GM12873 (cell line): ENCODE measurements around the gene AVPR1A.

Experiments used
- TF ChIP-seq, protein P1 (sequence below): IDR thresholded peaks from 2 replicates; pipeline ENCODE4 v1.5.1; 2012; ENCODE audit warnings: low read depth, mild to moderate bottlenecking, moderate library complexity, low read length, control low read depth; ENCODE audit not compliant: insufficient read depth; ENCODE audit errors: missing control alignments

Gene AVPR1A

DNA sequence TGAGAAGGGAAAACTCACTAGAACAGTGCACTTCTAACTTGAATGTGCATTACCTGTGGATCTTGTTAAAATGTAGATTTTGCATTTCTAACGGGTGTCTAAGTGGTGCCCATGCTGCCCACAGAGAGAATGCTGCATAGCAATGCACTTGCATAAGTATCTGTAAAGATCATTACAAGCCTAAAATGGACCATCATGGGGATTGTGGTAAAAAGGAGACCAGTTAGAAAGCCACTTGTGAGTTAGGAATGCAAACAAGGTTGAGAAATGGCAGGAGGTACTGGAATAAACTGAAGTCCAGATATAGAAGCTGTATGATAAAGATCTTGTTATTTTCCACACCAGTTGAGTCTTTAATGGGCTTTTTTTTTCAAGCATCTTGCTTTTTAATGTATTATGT, 18.8 kb downstream of the AVPR1A start:
- TF ChIP-seq, protein P1, sequence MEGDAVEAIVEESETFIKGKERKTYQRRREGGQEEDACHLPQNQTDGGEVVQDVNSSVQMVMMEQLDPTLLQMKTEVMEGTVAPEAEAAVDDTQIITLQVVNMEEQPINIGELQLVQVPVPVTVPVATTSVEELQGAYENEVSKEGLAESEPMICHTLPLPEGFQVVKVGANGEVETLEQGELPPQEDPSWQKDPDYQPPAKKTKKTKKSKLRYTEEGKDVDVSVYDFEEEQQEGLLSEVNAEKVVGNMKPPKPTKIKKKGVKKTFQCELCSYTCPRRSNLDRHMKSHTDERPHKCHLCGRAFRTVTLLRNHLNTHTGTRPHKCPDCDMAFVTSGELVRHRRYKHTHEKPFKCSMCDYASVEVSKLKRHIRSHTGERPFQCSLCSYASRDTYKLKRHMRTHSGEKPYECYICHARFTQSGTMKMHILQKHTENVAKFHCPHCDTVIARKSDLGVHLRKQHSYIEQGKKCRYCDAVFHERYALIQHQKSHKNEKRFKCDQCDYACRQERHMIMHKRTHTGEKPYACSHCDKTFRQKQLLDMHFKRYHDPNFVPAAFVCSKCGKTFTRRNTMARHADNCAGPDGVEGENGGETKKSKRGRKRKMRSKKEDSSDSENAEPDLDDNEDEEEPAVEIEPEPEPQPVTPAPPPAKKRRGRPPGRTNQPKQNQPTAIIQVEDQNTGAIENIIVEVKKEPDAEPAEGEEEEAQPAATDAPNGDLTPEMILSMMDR: no peak

DNA sequence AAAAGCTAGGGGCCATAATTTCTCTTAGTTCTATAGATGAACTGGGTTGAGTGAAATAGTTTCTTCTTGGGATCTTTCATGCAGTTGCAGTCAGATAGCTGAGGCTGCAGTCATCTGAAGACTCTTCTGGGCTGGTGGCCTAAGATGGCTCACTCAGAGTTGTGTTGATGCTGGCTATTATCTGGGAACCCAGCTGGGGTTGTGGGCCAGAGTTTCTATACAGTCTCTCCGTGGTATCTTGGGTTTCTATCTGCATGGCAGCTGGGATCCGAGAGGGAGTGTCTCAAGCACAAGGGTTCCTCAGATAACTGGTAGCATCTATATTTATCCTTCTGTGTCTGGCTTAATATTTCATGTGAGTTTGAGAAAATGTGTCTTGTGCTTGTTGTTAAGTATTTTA, 21.1 kb downstream of the AVPR1A start:
- TF ChIP-seq, protein P1: no peak

- TF ChIP-seq, protein P1: no peak
Measured at GRCh38 chr12:63124778-63125177, 26.2 kb downstream of the AVPR1A start.

DNA sequence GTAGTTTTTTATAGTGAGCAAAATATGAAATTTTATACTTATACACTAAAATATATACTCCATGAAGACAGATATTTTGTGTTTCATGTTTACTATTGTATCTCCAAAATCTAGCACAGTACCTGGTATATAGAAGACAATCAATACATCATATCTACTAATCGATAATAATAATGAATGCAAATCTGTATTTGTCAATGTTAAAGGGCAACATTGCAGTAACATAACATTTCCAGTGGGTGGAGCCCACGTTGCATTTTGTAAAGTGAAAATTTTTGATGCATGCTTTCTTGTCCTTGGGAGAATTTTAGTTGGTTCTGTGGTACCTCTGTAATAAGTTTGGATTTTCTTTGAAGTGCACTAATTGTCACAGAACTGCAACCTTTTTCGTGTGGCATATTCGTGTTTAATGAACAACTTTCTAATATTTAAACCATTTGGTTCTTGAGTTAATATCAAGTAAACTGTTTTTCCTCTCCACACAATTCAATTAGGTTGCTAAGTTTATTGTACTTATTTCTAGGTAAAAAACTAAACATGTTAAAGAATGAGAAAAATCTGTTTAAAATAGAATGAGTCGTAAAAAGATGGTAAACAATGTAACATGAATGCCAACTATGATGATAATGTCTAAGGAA, 47.4 kb downstream of the AVPR1A start:
- TF ChIP-seq, protein P1: peak; percentile 71

DNA sequence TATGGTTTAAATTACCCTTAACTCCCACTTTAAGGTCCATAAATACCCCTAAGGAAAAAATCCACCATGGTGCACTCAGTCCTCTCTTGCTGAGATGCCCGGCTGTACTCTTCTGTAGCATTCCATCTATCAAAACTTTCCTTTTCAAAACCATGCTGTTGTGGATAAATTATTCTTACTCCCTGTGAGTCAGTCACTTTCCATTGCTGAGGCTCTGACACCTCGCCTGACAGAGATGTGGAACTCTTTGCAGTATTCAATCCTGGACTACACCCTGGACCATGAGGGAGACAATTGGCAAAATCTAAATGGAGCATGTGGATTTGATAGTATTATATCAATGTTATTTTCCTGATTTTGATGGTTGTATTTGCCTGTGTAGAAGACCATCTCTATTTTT, 49.1 kb downstream of the AVPR1A start:
- TF ChIP-seq, protein P1: no peak

- TF ChIP-seq, protein P1: peak; percentile 14
Measured at GRCh38 chr12:63098851-63099250, 52.1 kb downstream of the AVPR1A start.

DNA sequence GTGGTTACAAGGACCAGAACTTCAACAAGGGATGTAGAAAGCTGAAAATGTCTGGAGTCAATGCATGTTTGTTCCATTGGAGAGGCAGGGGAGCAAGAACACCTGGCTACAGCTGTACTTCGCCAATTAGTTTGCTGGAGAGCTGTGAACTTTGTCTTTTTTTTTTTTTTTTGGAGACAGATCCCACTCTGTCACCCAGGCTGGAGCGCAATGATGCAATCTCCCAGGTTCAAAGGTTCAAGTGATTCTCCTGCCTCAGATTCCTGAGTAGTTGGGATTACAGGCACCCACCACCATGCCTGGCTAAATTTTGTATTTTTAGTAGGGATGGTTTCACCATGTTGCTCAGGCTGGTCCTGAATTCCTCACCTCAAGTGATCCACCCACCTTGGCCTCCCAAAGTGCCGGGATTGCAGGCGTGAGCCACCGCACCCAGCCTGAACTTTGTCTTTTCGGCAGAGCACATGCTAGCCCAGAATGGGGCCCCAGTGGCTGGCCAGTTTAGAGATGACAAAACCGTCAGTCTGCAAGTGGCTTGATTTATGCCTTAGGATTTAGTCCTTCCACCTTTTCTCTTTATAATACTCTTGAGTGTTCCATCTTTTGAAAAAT, 55.5 kb downstream of the AVPR1A start:
- TF ChIP-seq, protein P1: no peak
